ENCODE measurements around the gene PITX1. TPM values are rescaled to one million over a fixed set of nuclear protein-coding genes. Genes with fewer than 3 reads are reported as not detected.

The PITX1 gene
- total RNA-seq, 2 donors from 2014 or later = 1.3 to 2.4 TPM

GRCh38 chr5:135025730-135026644 is 8.0 kb downstream of the PITX1 start:
- peaks cover 80% of the 10 kb centered on the region for H3K27me3 ChIP-seq (ENCODE audit: control insufficient read depth, insufficient read depth, low read length, poor library complexity, severe bottlenecking)

DNA sequence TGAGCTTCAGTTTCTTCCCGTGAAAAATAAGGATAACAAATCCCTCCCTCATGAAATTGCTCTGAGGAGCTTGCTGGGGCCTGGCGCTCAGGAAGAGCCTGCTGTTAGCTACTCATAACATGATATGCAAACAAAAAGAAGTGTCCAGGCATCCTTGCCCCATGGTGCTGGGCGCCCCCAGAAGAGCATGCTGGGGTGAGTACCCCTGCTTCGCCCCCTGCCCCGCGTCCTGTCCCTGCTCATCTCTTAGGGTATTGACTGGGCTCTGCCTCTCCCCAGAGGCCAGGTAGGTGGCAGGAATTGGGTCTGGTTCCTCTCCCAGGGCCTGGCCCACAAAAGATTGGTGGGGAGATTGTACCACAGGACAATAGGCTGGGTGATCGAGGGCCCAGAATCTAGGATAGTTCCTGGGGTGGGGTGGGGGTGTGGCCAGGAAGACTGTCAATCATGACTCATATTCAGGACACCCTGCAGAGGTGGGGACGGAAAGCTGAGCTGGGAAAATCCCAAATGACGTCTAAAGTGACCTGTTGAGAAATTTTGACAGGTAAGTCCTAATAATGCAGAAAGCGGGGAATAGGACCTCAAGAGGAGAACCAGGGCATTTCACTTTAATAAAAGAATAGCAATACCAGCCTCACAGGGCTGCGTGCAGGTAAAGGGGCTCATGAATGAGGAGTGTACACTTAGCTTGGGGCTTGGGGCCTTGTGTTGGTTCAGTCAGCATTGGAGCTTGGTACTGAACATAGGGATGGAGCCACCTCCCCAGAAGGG is 8.9 kb downstream of the PITX1 start:
- H3K9me3 ChIP-seq (ENCODE audit: control insufficient read depth, low read length) = no peaks in the 10 kb centered on the region
- H3K27ac ChIP-seq (ENCODE audit: low read depth, low read length) = no peak overlapping the region
- Mint-ChIP-seq H3K36me3 (ENCODE audit: low read depth) (no peaks in the 10 kb centered on the region), H3K9me3 (no peaks in the 10 kb centered on the region), H3K27me3 (ENCODE audit: insufficient read depth) (peaks cover 96% of the 10 kb centered on the region), H3K27ac (no peak overlapping the region), H3K4me3 (no peak overlapping the region), H3K4me1 (peaks cover 14% of the 10 kb centered on the region)
- TF ChIP-seq CTCF (conservative IDR thresholded peaks at IDR 0.05) = no peak
- H3K4me3 ChIP-seq (ENCODE audit: low read length) = no peak overlapping the region
- no peaks in the 10 kb centered on the region for H3K4me1 ChIP-seq (ENCODE audit: control insufficient read depth, insufficient read depth, low read length)
- H3K9ac ChIP-seq (ENCODE audit: extremely low read depth, low read length, poor library complexity, severe bottlenecking) = no peak overlapping the region
- DNase-seq = no peak
- peaks cover 3% of the 10 kb centered on the region for H3K36me3 ChIP-seq (ENCODE audit: control insufficient read depth, insufficient read depth, low read length)
- peaks cover 77% of the 10 kb centered on the region for H3K27me3 ChIP-seq (ENCODE audit: control insufficient read depth, insufficient read depth, low read length, poor library complexity, severe bottlenecking)
- WGBS, 2 experiments (ENCODE audit: insufficient coverage in 1 of 2, insufficient read length in 1 of 2) = 87% methylated on average over 9 to 11 of the region's 11 CpGs

More at GRCh38 chr5:135025730-135026644, 8.0 kb downstream of the PITX1 start:
- no peak for DNase-seq
- Mint-ChIP-seq H3K27ac (no peak overlapping the region), H3K4me3 (no peak overlapping the region), H3K4me1 (peaks cover 18% of the 10 kb centered on the region), H3K27me3 (ENCODE audit: insufficient read depth) (peaks cover 96% of the 10 kb centered on the region), H3K9me3 (no peaks in the 10 kb centered on the region), H3K36me3 (ENCODE audit: low read depth) (no peaks in the 10 kb centered on the region)
- H3K9ac ChIP-seq (ENCODE audit: extremely low read depth, low read length, poor library complexity, severe bottlenecking) = no peak overlapping the region
- H3K4me1 ChIP-seq (ENCODE audit: control insufficient read depth, insufficient read depth, low read length) = no peaks in the 10 kb centered on the region
- no peak for TF ChIP-seq CTCF (conservative IDR thresholded peaks at IDR 0.05)
- no peaks in the 10 kb centered on the region for H3K9me3 ChIP-seq (ENCODE audit: control insufficient read depth, low read length)
- peaks cover 3% of the 10 kb centered on the region for H3K36me3 ChIP-seq (ENCODE audit: control insufficient read depth, insufficient read depth, low read length)
- no peak overlapping the region for H3K4me3 ChIP-seq (ENCODE audit: low read length)
- H3K27ac ChIP-seq (ENCODE audit: low read depth, low read length) = no peak overlapping the region
- WGBS, 2 experiments (ENCODE audit: insufficient coverage in 1 of 2, insufficient read length in 1 of 2) = 73 to 86% methylated on average over 9 to 14 of the region's 15 CpGs

GRCh38 chr5:135020111-135020895 is 13.7 kb downstream of the PITX1 start:
- Mint-ChIP-seq H3K4me1 (peaks cover under 1% of the 10 kb centered on the region), H3K4me3 (no peak overlapping the region), H3K27me3 (ENCODE audit: insufficient read depth) (peaks cover 68% of the 10 kb centered on the region), H3K9me3 (no peaks in the 10 kb centered on the region), H3K27ac (no peak overlapping the region), H3K36me3 (ENCODE audit: low read depth) (no peaks in the 10 kb centered on the region)
- no peak for DNase-seq
- Histone ChIP-seq H3K4me1 (ENCODE audit: control insufficient read depth, insufficient read depth, low read length) (no peaks in the 10 kb centered on the region), H3K9ac (ENCODE audit: extremely low read depth, low read length, poor library complexity, severe bottlenecking) (no peak overlapping the region), H3K36me3 (ENCODE audit: control insufficient read depth, insufficient read depth, low read length) (no peaks in the 10 kb centered on the region), H3K9me3 (ENCODE audit: control insufficient read depth, low read length) (no peaks in the 10 kb centered on the region), H3K4me3 (ENCODE audit: low read length) (no peak overlapping the region), H3K27ac (ENCODE audit: low read depth, low read length) (no peak overlapping the region), H3K27me3 (ENCODE audit: control insufficient read depth, insufficient read depth, low read length, poor library complexity, severe bottlenecking) (peaks cover 28% of the 10 kb centered on the region)
- no peak for TF ChIP-seq CTCF (conservative IDR thresholded peaks at IDR 0.05)
- 89 to 93% methylated on average over 10 to 16 of the region's 16 CpGs for whole genome bisulfite sequencing, 2 experiments (ENCODE audit: insufficient coverage in 1 of 2, insufficient read length in 1 of 2)

Measured in endodermal cell (in vitro differentiated cells).